GM19395 (cell line): ENCODE measurements around the gene SLC4A5.

Source experiments
- ATAC-seq: cut with Tn5 transposase; IDR thresholded peaks from one replicate; pipeline ENCODE4 v1.9.1; 2021; ENCODE audit warnings: mild to moderate bottlenecking, moderate library complexity; ENCODE audit not compliant: unreplicated experiment

Gene SLC4A5

DNA sequence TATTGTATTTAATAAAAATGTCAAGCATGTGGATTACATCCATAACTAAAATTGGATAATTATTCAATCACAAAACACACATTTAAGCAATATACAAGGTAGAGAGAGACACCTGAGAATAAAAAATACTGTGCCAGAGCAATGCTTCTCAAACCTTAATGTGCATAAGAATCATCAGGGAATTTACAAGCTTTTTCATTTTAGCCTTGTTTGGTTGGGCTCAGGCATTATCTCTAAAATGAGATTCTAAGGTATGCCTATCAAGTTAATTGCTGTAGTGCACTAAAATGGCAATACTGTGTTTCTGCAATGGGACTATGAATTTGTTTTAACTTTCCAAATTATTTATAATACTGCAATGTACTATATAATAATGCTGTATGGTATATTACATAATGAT, 165.5 kb downstream of the SLC4A5 start:
- no peak for ATAC-seq

DNA sequence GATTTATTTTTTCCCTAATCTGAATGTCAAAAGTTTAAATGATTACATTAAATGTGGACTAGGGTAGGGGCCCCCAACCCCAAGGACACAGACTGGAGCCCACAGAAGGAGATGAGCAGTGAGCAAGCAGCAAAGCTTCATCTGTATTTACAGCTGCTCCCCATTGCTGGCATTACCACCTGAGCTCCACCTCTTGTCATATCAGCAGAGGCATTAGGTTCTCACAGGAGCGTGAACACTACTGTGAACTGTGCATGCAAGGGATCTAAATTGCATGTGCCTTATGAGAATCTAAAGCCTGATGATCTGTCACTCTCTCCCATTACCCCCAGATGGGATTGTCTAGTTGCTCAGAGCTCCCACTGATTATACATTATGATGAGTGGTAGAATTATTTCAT, 168.3 kb downstream of the SLC4A5 start:
- ATAC-seq = no peak

DNA sequence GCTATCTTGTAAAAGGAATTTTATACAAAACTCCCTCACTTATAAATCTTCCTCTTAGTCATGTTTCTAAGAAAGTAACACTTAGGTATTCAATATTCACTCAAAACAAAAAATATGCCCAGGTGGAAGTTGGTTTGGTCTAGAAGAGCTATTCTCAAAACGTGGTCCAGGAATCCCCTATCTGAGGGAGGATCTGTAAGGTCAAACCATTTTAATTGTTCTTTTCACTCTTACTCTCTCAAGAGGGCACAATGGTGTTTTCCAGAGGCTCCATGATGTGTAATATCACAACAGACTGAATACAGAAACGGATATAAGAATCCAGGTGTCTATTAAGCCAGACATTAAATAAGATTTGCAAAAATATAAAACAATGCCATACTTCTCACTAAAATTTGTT, 174.5 kb downstream of the SLC4A5 start:
- no peak for ATAC-seq
